ENCODE results near the gene PLEKHM2. TPM values are rescaled to one million over a fixed set of nuclear protein-coding genes. Genes with fewer than 3 reads are reported as not detected.

Gene PLEKHM2
- total RNA-seq, 1 experiment from 2014 or later: 45.9 TPM

DNA sequence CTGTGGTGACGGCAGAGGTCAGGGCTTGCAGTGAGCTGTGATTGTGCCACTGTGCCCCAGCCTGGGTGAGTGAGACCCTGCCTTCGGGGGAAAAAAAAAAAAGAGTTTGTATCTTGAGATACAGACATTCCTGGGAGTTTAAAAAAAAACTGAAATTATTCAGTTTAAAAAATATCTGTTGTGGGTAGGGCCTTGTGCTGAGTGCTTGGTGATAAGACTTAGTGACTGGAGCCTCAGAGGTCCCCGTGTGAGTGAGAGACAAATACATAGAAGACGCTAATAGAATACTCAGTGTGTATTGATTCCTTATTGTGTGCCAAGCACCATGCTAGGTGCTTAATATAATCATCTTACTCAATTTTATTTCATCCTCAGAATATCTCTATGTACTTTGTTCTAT is 44.2 kb upstream of the PLEKHM2 start:
- Histone ChIP-seq H4K8ac (replicated peaks; ENCODE audit: insufficient read length, low read depth, low read length) (no peak overlapping the region), H3K9me3 (ENCODE audit: control insufficient read depth, low read depth, low read length) (no peaks in the 10 kb centered on the region), H4K20me1 (ENCODE audit: control insufficient read depth, insufficient read depth, insufficient read length) (no peaks in the 10 kb centered on the region), H3K18ac (ENCODE audit: insufficient read length, low read depth, low read length) (no peak overlapping the region), H3K9ac (ENCODE audit: extremely low read depth, insufficient read length, low read length) (no peak overlapping the region), H3K4ac (ENCODE audit: low read depth, low read length) (no peak overlapping the region), H2AFZ (ENCODE audit: low read length) (no peak overlapping the region), H3K79me2 (ENCODE audit: insufficient read depth, low read length) (no peaks in the 10 kb centered on the region), H3K4me1 (ENCODE audit: insufficient read depth, low read length) (no peaks in the 10 kb centered on the region), H2BK12ac (ENCODE audit: insufficient read length, low read depth, low read length) (no peak overlapping the region), H2BK5ac (ENCODE audit: insufficient read length, low read length) (no peak overlapping the region), H3K23me2 (ENCODE audit: insufficient read length, low read depth, low read length, poor library complexity, severe bottlenecking) (no peaks in the 10 kb centered on the region), H3K23ac (ENCODE audit: insufficient read length, low read depth, low read length) (no peak overlapping the region), H3K4me2 (ENCODE audit: insufficient read depth, insufficient read length, low read length) (no peak overlapping the region), H4K91ac (ENCODE audit: insufficient read length, low read depth, low read length) (no peak overlapping the region), H3K27me3 (ENCODE audit: insufficient read depth, low read length) (no peaks in the 10 kb centered on the region), H2BK120ac (ENCODE audit: low read depth, low read length, poor library complexity, severe bottlenecking) (no peak overlapping the region), H2BK20ac (ENCODE audit: low read depth, low read length, poor library complexity, severe bottlenecking) (no peak overlapping the region), H2AK5ac (ENCODE audit: insufficient read length, low read length) (no peak overlapping the region), H2BK15ac (ENCODE audit: low read depth, low read length) (no peak overlapping the region), H3K79me1 (ENCODE audit: insufficient read depth, low read depth, low read length, poor library complexity, severe bottlenecking) (peaks cover 2% of the 10 kb centered on the region), H3K27ac (ENCODE audit: insufficient read length, low read depth, low read length) (no peak overlapping the region), H4K5ac (ENCODE audit: insufficient read length, low read depth, low read length) (no peak overlapping the region), H3T11ph (ENCODE audit: low read length) (no peak overlapping the region), H3K56ac (ENCODE audit: insufficient read length, low read depth, low read length) (no peak overlapping the region), H3K14ac (ENCODE audit: insufficient read depth, low read length) (no peak overlapping the region)
- H3K9me3 Mint-ChIP-seq: no peaks in the 10 kb centered on the region
- no peak overlapping the region for H3K4me3 Mint-ChIP-seq
- no peaks in the 10 kb centered on the region for H3K27me3 Mint-ChIP-seq (ENCODE audit: low read depth)
- no peak for DNase-seq
- H3K4me1 Mint-ChIP-seq: no peaks in the 10 kb centered on the region
- TF ChIP-seq, protein P1, sequence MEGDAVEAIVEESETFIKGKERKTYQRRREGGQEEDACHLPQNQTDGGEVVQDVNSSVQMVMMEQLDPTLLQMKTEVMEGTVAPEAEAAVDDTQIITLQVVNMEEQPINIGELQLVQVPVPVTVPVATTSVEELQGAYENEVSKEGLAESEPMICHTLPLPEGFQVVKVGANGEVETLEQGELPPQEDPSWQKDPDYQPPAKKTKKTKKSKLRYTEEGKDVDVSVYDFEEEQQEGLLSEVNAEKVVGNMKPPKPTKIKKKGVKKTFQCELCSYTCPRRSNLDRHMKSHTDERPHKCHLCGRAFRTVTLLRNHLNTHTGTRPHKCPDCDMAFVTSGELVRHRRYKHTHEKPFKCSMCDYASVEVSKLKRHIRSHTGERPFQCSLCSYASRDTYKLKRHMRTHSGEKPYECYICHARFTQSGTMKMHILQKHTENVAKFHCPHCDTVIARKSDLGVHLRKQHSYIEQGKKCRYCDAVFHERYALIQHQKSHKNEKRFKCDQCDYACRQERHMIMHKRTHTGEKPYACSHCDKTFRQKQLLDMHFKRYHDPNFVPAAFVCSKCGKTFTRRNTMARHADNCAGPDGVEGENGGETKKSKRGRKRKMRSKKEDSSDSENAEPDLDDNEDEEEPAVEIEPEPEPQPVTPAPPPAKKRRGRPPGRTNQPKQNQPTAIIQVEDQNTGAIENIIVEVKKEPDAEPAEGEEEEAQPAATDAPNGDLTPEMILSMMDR (conservative IDR thresholded peaks at IDR 0.05): no peak
- WGBS (ENCODE audit: extremely low coverage, insufficient read length, low lambda C conversion rate): no CpG with 5 or more reads among the region's 4 CpGs
- no peak overlapping the region for H3K27ac Mint-ChIP-seq
- H3K36me3 Mint-ChIP-seq (ENCODE audit: insufficient read depth in 1 of 3, low read depth in 3 of 3): peaks cover 43 to 88% (median 83%) of the 10 kb centered on the region in 3 experiments
